H9 (cell line): ENCODE results near the gene AMIGO3. TPM values are rescaled to one million over a fixed set of nuclear protein-coding genes. Genes with fewer than 3 reads are reported as not detected.

Experiments used
- DNase-seq: peaks from one replicate; pipeline ENCODE4 v3.0.0-alpha.2; 2017
- H2AFZ ChIP-seq: one replicate; pipeline ENCODE4 v1.6.1; 2013; ENCODE audit warnings: mild to moderate bottlenecking, low read length, control low read depth, moderate library complexity
- H2AK5ac ChIP-seq: 2 replicates; pipeline ENCODE4 v1.6.1; 2013; ENCODE audit warnings: low read length, control low read depth, mixed read lengths; ENCODE audit not compliant: insufficient read length
- H2BK120ac ChIP-seq: one replicate; pipeline ENCODE4 v1.6.1; 2013; ENCODE audit warnings: low read depth, mild to moderate bottlenecking, low read length, control low read depth, inconsistent platforms; ENCODE audit not compliant: poor library complexity, severe bottlenecking
- H2BK12ac ChIP-seq: 2 replicates; pipeline ENCODE4 v1.6.1; 2013; ENCODE audit warnings: low read length, control low read depth, mixed read lengths, low read depth; ENCODE audit not compliant: insufficient read length
- H2BK15ac ChIP-seq: 2 replicates; pipeline ENCODE4 v1.6.1; 2013; ENCODE audit warnings: low read depth, low read length, control low read depth
- H2BK20ac ChIP-seq: one replicate; pipeline ENCODE4 v1.6.1; 2013; ENCODE audit warnings: low read depth, mild to moderate bottlenecking, low read length, control low read depth, inconsistent platforms; ENCODE audit not compliant: poor library complexity, severe bottlenecking
- H2BK5ac ChIP-seq: 2 replicates; pipeline ENCODE4 v1.6.1; 2013; ENCODE audit warnings: low read length, control low read depth, mixed read lengths; ENCODE audit not compliant: insufficient read length
- H3K14ac ChIP-seq: 2 replicates; pipeline ENCODE4 v1.6.1; 2013; ENCODE audit warnings: low read length, control low read depth; ENCODE audit not compliant: insufficient read depth
- H3K18ac ChIP-seq: 2 replicates; pipeline ENCODE4 v1.6.1; 2013; ENCODE audit warnings: low read depth, mild to moderate bottlenecking, mixed read lengths, low read length, control low read depth; ENCODE audit not compliant: insufficient read length
- H3K23ac ChIP-seq: 2 replicates; pipeline ENCODE4 v1.6.1; 2013; ENCODE audit warnings: low read length, control low read depth, mixed read lengths, low read depth; ENCODE audit not compliant: insufficient read length
- H3K23me2 ChIP-seq: 2 replicates; pipeline ENCODE4 v1.6.1; 2013; ENCODE audit warnings: low read depth, mild to moderate bottlenecking, mixed read lengths, low read length, control low read depth; ENCODE audit not compliant: insufficient read length, poor library complexity, severe bottlenecking
- H3K27ac ChIP-seq: 2 replicates; pipeline ENCODE4 v1.5.1; 2013; ENCODE audit warnings: low read length, control low read depth, mixed read lengths, low read depth; ENCODE audit not compliant: insufficient read length
- H3K27me3 ChIP-seq: 2 replicates; pipeline ENCODE4 v1.6.1; 2013; ENCODE audit warnings: low read length, control low read depth, inconsistent platforms; ENCODE audit not compliant: insufficient read depth
- H3K4ac ChIP-seq: 2 replicates; pipeline ENCODE4 v1.6.1; 2013; ENCODE audit warnings: low read depth, mild to moderate bottlenecking, control low read depth, inconsistent platforms, low read length, moderate library complexity
- H3K4me1 ChIP-seq: 2 replicates; pipeline ENCODE4 v1.6.1; 2013; ENCODE audit warnings: low read length, control low read depth, inconsistent platforms; ENCODE audit not compliant: insufficient read depth
- H3K4me2 ChIP-seq: 2 replicates; pipeline ENCODE4 v1.6.1; 2013; ENCODE audit warnings: low read length, control low read depth, mixed read lengths; ENCODE audit not compliant: insufficient read length, insufficient read depth
- H3K56ac ChIP-seq: 2 replicates; pipeline ENCODE4 v1.6.1; 2013; ENCODE audit warnings: low read depth, mild to moderate bottlenecking, mixed read lengths, low read length, control low read depth; ENCODE audit not compliant: insufficient read length
- H3K79me1 ChIP-seq: 2 replicates; pipeline ENCODE4 v1.6.1; 2013; ENCODE audit warnings: low read depth, mild to moderate bottlenecking, moderate library complexity, low read length, control low read depth, inconsistent platforms; ENCODE audit not compliant: insufficient read depth, poor library complexity, severe bottlenecking
- H3K79me2 ChIP-seq: 2 replicates; pipeline ENCODE4 v1.6.1; 2013; ENCODE audit warnings: low read length, control low read depth, inconsistent platforms; ENCODE audit not compliant: insufficient read depth
- H3K9ac ChIP-seq: 2 replicates; pipeline ENCODE4 v1.6.1; 2013; ENCODE audit warnings: low read length, control low read depth, mixed read lengths; ENCODE audit not compliant: insufficient read length; ENCODE audit errors: extremely low read depth
- H3K9me3 ChIP-seq: one replicate; pipeline ENCODE4 v1.6.1; 2013; ENCODE audit warnings: low read depth, low read length, inconsistent platforms; ENCODE audit not compliant: control insufficient read depth
- H3T11ph ChIP-seq: one replicate; pipeline ENCODE4 v1.6.1; 2013; ENCODE audit warnings: mild to moderate bottlenecking, low read length, control low read depth, inconsistent platforms
- H4K20me1 ChIP-seq: one replicate; pipeline ENCODE4 v1.6.1; 2013; ENCODE audit not compliant: control insufficient read depth, insufficient read length, insufficient read depth
- H4K5ac ChIP-seq: 2 replicates; pipeline ENCODE4 v1.6.1; 2013; ENCODE audit warnings: low read depth, mild to moderate bottlenecking, mixed read lengths, low read length, control low read depth; ENCODE audit not compliant: insufficient read length
- H4K8ac ChIP-seq: replicated peaks from 2 replicates; pipeline ENCODE4 v1.6.1; 2013; ENCODE audit warnings: low read length, control low read depth, mixed read lengths, low read depth; ENCODE audit not compliant: insufficient read length
- H4K91ac ChIP-seq: 2 replicates; pipeline ENCODE4 v1.6.1; 2013; ENCODE audit warnings: low read depth, mild to moderate bottlenecking, moderate library complexity, mixed read lengths, low read length, control low read depth; ENCODE audit not compliant: insufficient read length
- H3K27ac Mint-ChIP-seq, 3 experiments: 2 replicates in 2 of 3; 3 replicates in 1 of 3; pipeline ENCODE4 v1.8.0; 2020 to 2021; ENCODE audit warnings: mixed read lengths in 3 of 3, mild to moderate bottlenecking in 1 of 3, moderate library complexity in 1 of 3
- H3K27me3 Mint-ChIP-seq: 2 replicates; pipeline ENCODE4 v1.8.0; 2021; ENCODE audit warnings: low read depth, mild to moderate bottlenecking, moderate library complexity, mixed read lengths
- H3K36me3 Mint-ChIP-seq, 3 experiments: 2 replicates in 2 of 3; 3 replicates in 1 of 3; pipeline ENCODE4 v1.8.0; 2020 to 2021; ENCODE audit warnings: low read depth in 3 of 3, mixed read lengths in 3 of 3; ENCODE audit not compliant: insufficient read depth in 1 of 3
- H3K4me1 Mint-ChIP-seq, 2 experiments: 2 replicates each; pipeline ENCODE4 v1.8.0; 2020; ENCODE audit warnings: mixed read lengths in 2 of 2
- H3K4me3 Mint-ChIP-seq, 2 experiments: 2 replicates in 1 of 2; 3 replicates in 1 of 2; pipeline ENCODE4 v1.8.0; 2020 to 2021; ENCODE audit warnings: mild to moderate bottlenecking in 2 of 2, mixed read lengths in 2 of 2, moderate library complexity in 1 of 2
- H3K9me3 Mint-ChIP-seq, 2 experiments: 2 replicates in 1 of 2; 3 replicates in 1 of 2; pipeline ENCODE4 v1.8.0; 2020; ENCODE audit warnings: mild to moderate bottlenecking in 2 of 2, mixed read lengths in 2 of 2, moderate library complexity in 1 of 2
- WGBS: extraction: QIAGEN DNeasy Blood & Tissue Kit; methylation state at CpG from one replicate; pipeline ENCODE4 v1.1.7; 2013; ENCODE audit warnings: missing lambda C conversion rate, low lambda C conversion rate, mixed read lengths; ENCODE audit not compliant: insufficient read length; ENCODE audit errors: extremely low coverage; 5-methylcytosine and 5-hydroxymethylcytosine counted together
- total RNA-seq: library from RNA; stranded (reverse); gene quantifications from 2 replicates; pipeline ENCODE4 v1.2.1, GENCODE V29; 2021
- TF ChIP-seq, protein P1 (sequence below): fragments of 200-600 bp; sonication (generic); conservative IDR thresholded peaks from 3 replicates; pipeline ENCODE4 v1.8.0; 2021; ENCODE audit warnings: antibody characterized with exemption, mild to moderate bottlenecking

Gene AMIGO3
- total RNA-seq, 1 experiment from 2014 or later = 3.8 TPM

GRCh38 chr3:49683162-49683561 lies 36.3 kb downstream of the AMIGO3 start:
- H4K8ac ChIP-seq = no peak overlapping the region
- H2BK120ac ChIP-seq = no peak overlapping the region
- no peak overlapping the region for H3K4ac ChIP-seq
- Mint-ChIP-seq H3K4me1 (peaks cover 8 to 13% of the 10 kb centered on the region in 2 experiments), H3K27me3 (peaks cover 2% of the 10 kb centered on the region; the same call in 1 of the 2 replicates), H3K27ac (no peak overlapping the region), H3K9me3 (no peaks in the 10 kb centered on the region), H3K36me3 (peaks cover 19 to 53% (median 48%) of the 10 kb centered on the region in 3 experiments; a peak in 6 of 7 replicates), H3K4me3 (no peak overlapping the region)
- H3K27me3 ChIP-seq = no peaks in the 10 kb centered on the region
- TF ChIP-seq, protein P1, sequence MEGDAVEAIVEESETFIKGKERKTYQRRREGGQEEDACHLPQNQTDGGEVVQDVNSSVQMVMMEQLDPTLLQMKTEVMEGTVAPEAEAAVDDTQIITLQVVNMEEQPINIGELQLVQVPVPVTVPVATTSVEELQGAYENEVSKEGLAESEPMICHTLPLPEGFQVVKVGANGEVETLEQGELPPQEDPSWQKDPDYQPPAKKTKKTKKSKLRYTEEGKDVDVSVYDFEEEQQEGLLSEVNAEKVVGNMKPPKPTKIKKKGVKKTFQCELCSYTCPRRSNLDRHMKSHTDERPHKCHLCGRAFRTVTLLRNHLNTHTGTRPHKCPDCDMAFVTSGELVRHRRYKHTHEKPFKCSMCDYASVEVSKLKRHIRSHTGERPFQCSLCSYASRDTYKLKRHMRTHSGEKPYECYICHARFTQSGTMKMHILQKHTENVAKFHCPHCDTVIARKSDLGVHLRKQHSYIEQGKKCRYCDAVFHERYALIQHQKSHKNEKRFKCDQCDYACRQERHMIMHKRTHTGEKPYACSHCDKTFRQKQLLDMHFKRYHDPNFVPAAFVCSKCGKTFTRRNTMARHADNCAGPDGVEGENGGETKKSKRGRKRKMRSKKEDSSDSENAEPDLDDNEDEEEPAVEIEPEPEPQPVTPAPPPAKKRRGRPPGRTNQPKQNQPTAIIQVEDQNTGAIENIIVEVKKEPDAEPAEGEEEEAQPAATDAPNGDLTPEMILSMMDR = no peak
- no peaks in the 10 kb centered on the region for H4K20me1 ChIP-seq
- H3K9ac ChIP-seq = no peak overlapping the region
- H3K14ac ChIP-seq = no peak overlapping the region
- no peak overlapping the region for H2BK12ac ChIP-seq
- H3K79me2 ChIP-seq = no peaks in the 10 kb centered on the region
- H3K4me1 ChIP-seq = no peaks in the 10 kb centered on the region
- DNase-seq = no peak
- H4K5ac ChIP-seq = no peak overlapping the region
- H3K79me1 ChIP-seq = no peaks in the 10 kb centered on the region
- WGBS = no CpG with 5 or more reads among the region's 6 CpGs
- H3K18ac ChIP-seq = no peak overlapping the region
- no peak overlapping the region for H3K4me2 ChIP-seq
- H2AK5ac ChIP-seq = no peak overlapping the region
- no peak overlapping the region for H2AFZ ChIP-seq
- no peaks in the 10 kb centered on the region for H3K9me3 ChIP-seq
- no peak overlapping the region for H2BK20ac ChIP-seq
- no peak overlapping the region for H3T11ph ChIP-seq
- no peak overlapping the region for H2BK5ac ChIP-seq
- no peak overlapping the region for H3K27ac ChIP-seq
- H3K23ac ChIP-seq = no peak overlapping the region
- no peaks in the 10 kb centered on the region for H3K23me2 ChIP-seq
- no peak overlapping the region for H2BK15ac ChIP-seq
- no peak overlapping the region for H3K56ac ChIP-seq
- H4K91ac ChIP-seq = no peak overlapping the region
